Activated effector memory CD4-positive, alpha-beta T cell treated with Interleukin-2 at 50 U/mL for 16 hours (primary cell): ENCODE results near the gene SCARF1.
A peak's percentile ranks its signal among the peaks of the same experiment; 100 is the strongest.

Experiments
- DNase-seq: peaks from one replicate; pipeline ENCODE4 v3.0.0-alpha.2; 2020

Gene SCARF1

GRCh38 chr17:1647802-1648171 is 2.3 kb upstream of the SCARF1 start:
- no peak for DNase-seq

GRCh38 chr17:1646199-1646875 is 805 bp upstream of the SCARF1 start:
- DNase-seq, result no peak

- no peak for DNase-seq
Measured at GRCh38 chr17:1644493-1645206, 882 bp downstream of the SCARF1 start.

GRCh38 chr17:1643999-1644492 is 1.5 kb downstream of the SCARF1 start:
- DNase-seq, result no peak

GRCh38 chr17:1643293-1643998 is 2.1 kb downstream of the SCARF1 start:
- peak; percentile 50 for DNase-seq

GRCh38 chr17:1641065-1641403 is 4.5 kb downstream of the SCARF1 start:
- no peak for DNase-seq

GRCh38 chr17:1640329-1641064 is 5.0 kb downstream of the SCARF1 start:
- DNase-seq, result no peak

GRCh38 chr17:1639549-1640180 is 5.9 kb downstream of the SCARF1 start:
- no peak for DNase-seq

- DNase-seq, result no peak
Measured at GRCh38 chr17:1638624-1639300, 6.8 kb downstream of the SCARF1 start.

- DNase-seq, result no peak
Measured at GRCh38 chr17:1638171-1638590, 7.4 kb downstream of the SCARF1 start.

- no peak for DNase-seq
Measured at GRCh38 chr17:1636732-1637285, 8.7 kb downstream of the SCARF1 start.

GRCh38 chr17:1635675-1636465 is 9.7 kb downstream of the SCARF1 start:
- DNase-seq, result no peak

GRCh38 chr17:1634841-1635650 is 10.5 kb downstream of the SCARF1 start:
- no peak for DNase-seq

- no peak for DNase-seq
Measured at GRCh38 chr17:1630662-1631061, 14.9 kb downstream of the SCARF1 start.

- peak; percentile 48 for DNase-seq
Measured at GRCh38 chr17:1629504-1630310, 15.8 kb downstream of the SCARF1 start.

- peak; percentile 83 for DNase-seq
Measured at GRCh38 chr17:1628856-1629503, 16.6 kb downstream of the SCARF1 start.

GRCh38 chr17:1627982-1628855 is 17.3 kb downstream of the SCARF1 start, which contains the start of gene SLC43A2:
Gene SLC43A2, minus strand, starts transcription at chr17:1628834. Its CDS starts 960 bp downstream, at chr17:1627874.
- peak; percentile 65 for DNase-seq
